IPS-NIHi7 (cell line): Measurements from ENCODE around the gene ALDH6A1.

Experiments
- DNase-seq: peaks from one replicate; pipeline ENCODE4 v3.0.0; 2012; ENCODE audit warnings: mixed read lengths; ENCODE audit errors: extremely low spot score

ALDH6A1 gene

DNA sequence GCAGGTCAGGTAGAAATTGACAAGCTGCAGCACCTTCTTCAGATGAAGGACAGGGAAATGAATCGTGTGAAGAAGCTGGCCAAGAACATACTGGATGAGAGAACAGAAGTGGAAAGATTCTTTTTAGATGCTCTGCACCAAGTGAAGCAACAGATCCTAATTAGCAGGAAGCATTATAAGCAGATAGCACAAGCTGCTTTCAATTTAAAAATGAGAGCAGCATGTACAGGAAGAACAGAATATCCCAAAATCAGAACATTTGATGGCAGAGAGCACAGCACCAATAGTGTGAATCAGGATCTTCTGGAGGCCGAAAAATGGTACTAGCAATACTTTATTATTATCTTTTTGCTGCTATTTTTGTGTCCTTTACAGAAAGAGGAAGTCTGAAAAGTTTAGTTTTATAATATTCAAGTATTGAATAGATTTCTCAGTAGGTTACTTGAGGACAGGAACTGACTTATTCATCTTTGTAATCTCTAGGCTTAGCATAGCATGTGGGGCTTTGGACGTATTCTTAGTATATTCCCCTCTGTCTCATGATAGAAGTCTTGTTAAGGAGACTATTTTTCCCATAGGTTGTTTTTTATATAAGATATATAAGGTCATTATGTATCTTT, 34.3 kb downstream of the ALDH6A1 start:
- DNase-seq = no peak

- DNase-seq = peak; percentile 64
These were observed 36.0 kb downstream of the ALDH6A1 start for GRCh38 chr14:74048281-74048680.

DNA sequence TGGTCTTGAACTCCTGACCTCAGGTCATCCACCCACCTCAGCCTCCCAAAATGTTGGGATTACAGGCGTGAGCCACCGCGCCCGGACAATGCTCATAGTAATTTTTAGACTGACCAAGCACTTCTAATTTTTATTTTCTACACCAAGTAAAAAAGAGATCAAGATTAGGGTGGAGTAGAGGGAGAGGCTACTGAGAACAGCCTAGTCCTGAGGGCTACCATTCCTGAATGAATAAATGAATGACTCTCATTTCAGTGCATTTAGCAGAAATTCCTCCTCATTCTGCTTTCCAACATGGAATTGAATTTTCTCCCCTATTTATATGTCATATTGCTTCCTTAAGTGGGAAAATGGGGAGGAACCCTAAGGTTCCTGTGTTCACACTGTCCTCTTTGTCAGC, 38.7 kb downstream of the ALDH6A1 start:
- DNase-seq = no peak

- DNase-seq = no peak
These were observed 42.0 kb downstream of the ALDH6A1 start for GRCh38 chr14:74042296-74042695.

DNA sequence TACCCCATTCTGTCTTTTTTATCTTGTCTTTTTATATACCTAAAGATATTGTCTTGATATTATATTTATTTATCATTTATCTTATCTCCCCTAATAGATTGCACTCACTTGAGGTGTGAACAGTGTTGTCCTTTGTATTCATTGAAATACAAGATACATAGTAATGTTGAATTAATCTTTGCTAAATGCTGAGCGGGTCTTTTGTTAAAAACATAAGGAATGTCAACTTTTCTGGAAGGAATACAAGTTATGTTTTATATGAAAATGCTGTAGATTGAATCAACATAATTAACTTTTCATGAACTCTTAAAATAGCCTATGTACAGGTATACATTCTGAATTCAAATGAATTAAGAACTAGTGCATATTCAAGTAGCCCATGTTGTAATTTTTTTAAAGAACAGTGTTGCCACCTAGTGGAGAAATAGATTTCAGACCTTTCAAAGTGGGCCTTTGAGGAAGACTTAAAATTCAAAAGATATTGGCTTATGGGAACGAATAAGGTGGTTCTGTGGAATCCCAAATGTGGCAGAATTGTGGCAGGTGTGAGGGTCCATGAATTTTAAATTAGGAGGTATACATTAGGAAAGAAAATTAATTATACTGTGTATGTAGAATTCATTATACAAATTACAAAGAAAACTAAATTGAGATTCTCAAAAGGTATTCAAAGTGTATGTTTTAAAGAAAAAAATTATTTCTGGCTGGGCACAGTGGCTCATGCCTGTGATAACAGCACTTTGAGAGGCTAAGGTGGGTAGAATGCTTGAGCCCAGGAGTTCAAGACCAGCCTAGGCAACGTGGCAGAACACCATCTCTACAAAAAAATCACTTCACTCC, 46.0 kb downstream of the ALDH6A1 start:
- peak; percentile 49 for DNase-seq

DNA sequence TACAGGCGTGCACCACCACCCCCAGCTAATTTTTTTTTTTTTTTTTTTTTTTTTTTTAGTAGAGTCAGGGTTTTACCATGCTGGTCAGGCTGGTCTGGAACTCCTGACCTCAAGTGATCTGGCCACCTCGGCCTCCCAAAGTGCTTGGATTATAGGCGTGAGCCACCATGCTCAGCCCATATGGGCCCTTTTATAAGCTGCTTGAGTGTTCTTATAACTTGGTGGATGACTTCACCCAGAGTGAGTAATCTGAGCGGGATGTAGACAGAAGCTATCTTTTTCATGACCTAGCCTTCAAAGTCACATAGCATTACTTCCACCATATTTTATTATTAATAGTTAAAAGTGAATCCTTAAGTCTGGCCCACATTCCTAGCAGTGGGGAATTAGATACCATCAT, 48.7 kb downstream of the ALDH6A1 start:
- DNase-seq = no peak

DNA sequence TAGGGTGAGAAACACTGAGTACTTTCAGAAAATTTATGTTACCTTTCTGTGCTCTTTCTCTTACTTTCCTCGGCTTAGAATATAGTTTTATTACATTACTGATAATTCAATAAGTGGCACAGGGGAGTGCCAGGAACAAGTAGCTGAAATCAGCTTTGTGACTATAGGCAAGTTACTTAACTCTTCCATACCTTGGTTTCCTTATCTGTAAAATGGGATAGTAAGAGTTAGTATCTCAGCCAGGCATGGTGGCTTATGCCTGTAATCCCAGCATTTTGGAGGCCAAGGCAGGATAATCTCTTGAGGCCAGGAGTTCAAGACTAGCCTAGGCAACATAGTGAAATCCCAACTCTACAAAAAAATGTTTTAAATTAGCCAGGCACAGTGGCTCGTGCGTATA, 49.7 kb downstream of the ALDH6A1 start:
- no peak for DNase-seq

DNA sequence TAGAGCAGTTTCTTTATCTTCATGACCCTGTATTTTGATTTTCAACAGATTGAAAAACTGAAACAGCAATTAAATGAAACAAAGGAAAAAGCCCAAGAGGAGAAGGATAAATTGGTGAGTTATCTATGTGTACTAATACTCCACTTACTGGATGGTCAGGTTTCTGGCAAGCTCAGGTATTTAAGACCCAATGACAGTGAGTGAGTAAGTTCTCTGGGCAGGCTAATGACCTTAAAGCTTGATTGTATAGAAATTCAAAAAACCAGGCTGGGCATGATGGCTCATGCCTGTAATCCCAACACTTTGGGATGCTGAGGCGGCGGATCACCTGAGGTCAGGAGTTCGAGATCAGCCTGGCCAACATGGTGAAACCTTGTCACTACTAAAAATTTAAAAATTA, 55.1 kb downstream of the ALDH6A1 start:
- DNase-seq = no peak

DNA sequence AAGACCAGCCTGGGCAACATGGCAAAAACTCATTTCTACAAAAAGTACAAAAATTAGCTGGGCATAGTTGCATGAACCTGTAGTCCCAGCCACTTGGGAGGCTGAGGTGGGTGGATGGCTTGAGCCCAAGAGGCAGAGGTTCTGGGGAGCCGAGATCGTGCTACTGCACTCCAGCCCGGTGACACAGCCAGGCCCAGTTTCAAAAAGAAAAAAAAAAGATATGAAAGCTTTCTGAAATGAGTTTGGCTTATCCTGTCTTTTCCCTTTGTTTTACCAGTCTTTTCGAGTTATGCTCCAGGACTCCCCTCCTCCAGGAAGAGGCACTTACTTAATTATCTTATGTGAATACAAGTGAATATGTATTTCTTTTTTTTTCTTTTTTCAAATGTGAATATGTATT, 61.9 kb downstream of the ALDH6A1 start:
- DNase-seq = no peak

GRCh38 chr14:74019408-74020137, 64.7 kb downstream of the ALDH6A1 start:
- DNase-seq = no peak

DNA sequence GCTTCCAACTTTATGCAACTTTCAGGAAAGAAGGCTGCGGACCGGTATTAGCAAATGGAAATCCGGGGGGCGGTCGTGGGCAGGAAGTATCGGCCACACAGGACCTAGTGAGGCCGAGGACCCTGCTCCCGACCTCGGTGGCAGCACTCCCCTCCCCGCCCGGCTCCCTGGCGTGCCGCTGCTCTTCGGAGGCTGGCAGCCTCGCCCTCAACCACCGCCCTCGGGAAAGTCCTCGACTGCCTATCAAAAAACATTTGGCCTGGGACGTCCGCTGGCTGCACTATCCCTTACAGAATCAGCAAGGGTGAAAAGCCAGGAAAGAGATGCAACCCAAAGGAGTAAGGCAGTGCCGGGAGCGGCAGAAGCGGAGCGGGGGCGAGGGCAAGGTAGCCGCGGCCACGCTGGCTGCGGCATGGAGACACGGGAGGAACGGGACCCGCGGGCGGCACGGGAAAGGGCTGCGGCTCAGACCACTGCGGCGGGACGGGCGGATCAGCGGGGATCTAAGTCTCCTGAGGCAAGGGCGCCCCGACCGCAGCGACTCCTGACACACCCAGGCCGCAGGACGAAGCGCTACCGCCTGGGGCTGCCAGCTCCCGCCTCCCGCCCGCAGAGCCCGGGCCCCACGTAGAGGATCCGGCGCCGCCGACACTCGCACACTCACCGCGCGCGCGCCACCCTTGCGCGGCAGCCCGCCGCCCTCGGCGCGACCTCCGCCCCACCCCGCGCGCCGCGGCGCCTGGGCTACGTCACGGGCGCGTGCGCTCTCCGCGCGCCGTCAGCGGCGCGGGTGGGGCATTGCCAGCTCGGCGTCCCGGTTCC, 65.5 kb downstream of the ALDH6A1 start, which contains the start of the genes BBOF1 and ENTPD5:
Gene BBOF1 (plus strand): TSS at position 764 of the 822 bp plus-strand sequence. CDS start 130 bp downstream, outside the sequence.
Gene ENTPD5 (minus strand): TSS at position 703 of the 822 bp plus-strand sequence. CDS start 31,186 bp downstream, outside the sequence.
- DNase-seq = peak; percentile 94

DNA sequence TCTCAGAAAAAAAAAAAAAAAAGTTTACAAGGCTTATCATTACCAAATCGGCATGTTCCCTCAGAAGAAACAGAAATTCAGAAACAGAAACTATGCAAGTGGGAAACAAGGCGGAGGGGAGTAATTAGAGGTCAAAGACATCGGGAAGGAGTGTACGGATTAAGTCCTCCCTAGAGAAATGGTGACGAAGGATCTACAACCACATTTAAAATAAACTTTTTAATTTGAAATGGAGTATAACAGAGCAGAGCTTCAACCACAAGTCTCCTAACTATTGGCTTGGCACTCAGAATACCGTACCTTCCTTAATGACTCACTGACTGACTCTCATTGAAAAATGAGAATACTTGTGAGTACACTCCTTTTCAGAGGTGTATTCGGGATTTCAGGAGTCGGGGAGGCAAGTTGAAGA, 66.1 kb downstream of the ALDH6A1 start:
- DNase-seq = no peak

GRCh38 chr14:74015963-74016362, 68.3 kb downstream of the ALDH6A1 start:
- DNase-seq = no peak

- DNase-seq = no peak
These were observed 69.1 kb downstream of the ALDH6A1 start for GRCh38 chr14:74015176-74015575.

DNA sequence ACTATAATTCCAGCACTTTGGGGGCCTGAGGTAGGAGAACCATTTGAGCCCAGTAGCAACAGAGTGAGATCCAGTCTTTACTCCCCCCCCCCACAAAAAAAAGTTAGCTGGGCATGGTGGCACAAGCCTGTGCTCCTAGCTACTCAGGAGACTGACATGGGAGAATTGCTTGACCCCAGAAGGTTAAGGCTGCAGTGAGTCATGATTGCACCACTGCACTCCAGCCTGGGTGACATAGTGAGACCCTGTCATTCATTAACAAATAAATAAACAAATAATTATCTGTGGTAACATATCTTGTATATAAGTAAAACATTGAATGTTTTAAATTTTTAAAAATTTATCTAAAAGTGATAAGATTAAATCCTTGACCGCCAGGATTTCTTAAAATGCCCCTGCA, 70.0 kb downstream of the ALDH6A1 start:
- no peak for DNase-seq

DNA sequence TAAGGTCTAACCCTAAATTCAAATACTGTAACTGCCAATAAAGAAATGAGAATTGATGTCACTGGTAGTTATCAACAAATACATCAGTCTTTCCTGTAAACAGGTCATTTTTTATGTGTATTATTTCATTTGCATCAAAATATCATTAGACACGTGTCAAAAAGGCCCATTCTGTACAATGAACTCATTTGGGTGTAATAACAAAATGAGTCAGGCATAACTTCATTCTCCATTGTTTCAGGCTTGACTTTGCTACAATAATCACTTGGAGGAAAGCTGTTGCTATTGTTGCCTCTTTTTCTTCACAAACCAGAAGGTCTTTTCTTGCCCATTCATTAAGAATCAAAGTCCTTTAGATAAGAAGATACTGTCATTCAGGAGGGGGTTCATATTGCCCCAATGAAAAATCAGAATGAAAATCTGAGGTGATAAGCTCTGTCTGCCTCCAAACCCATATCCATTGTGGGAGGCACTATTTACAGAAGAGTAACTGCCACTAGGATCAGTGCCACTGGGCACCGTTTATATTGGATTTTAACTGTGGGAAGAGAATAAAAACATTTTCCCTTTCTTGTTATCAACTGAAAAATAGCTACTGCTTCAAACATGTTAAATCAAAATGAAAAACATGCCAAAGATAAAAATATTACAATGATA, 75.3 kb downstream of the ALDH6A1 start:
- no peak for DNase-seq
